CD4-positive, alpha-beta T cell (primary cell): Measurements from ENCODE around the gene ZNF827. TPM values are rescaled to one million over a fixed set of nuclear protein-coding genes. Genes with fewer than 3 reads are reported as not detected.

Experiments
- ATAC-seq: fragments of 200-7000 bp; cut with Tn5 transposase; one replicate; pipeline ENCODE4 v1.10.0; 2022; ENCODE audit warnings: mild to moderate bottlenecking; ENCODE audit not compliant: poor library complexity
- CTCF ChIA-PET: fragments of 350-600 bp; sonication (Branson Sonifier 250); formaldehyde crosslinking; loops from one replicate; lab custom pipeline; 2021; ENCODE audit warnings: antibody characterized with exemption, inconsistent platforms; lab: Charles Lee
- POLR2A ChIA-PET: fragments of 350-600 bp; sonication (Branson Sonifier 250); formaldehyde crosslinking; loops from one replicate; lab custom pipeline; 2021; ENCODE audit warnings: antibody characterized with exemption, inconsistent platforms; lab: Charles Lee
- DNase-seq, 14 experiments: peaks; one replicate each; pipeline ENCODE4 v3.0.0-alpha.2; 2013 to 2020; ENCODE audit warnings: mixed read lengths in 2 of 14
- H3K27ac ChIP-seq, 2 donors: one replicate each; pipeline versions ENCODE4 v1.5.1 to v1.7.0; 2013; ENCODE audit warnings: low read length in 2 of 2, low read depth in 1 of 2, mild to moderate bottlenecking in 1 of 2
- H3K27me3 ChIP-seq, 2 experiments: 1 replicate in 1 of 2; 2 replicates in 1 of 2; pipeline versions ENCODE4 v1.6.1 to v1.7.0; 2013; ENCODE audit warnings: low read length in 2 of 2, control low read depth in 1 of 2, mild to moderate bottlenecking in 1 of 2, moderate library complexity in 1 of 2; ENCODE audit not compliant: insufficient read depth in 2 of 2, control insufficient read depth in 1 of 2
- H3K36me3 ChIP-seq: one replicate; pipeline ENCODE4 v1.6.1; 2013; ENCODE audit warnings: low read length, control low read depth; ENCODE audit not compliant: insufficient read depth
- H3K4me1 ChIP-seq: one replicate; pipeline ENCODE4 v1.6.1; 2013; ENCODE audit warnings: low read length, control low read depth; ENCODE audit not compliant: insufficient read depth
- H3K4me3 ChIP-seq: one replicate; pipeline ENCODE4 v1.5.1; 2013; ENCODE audit warnings: mild to moderate bottlenecking, low read length, moderate library complexity
- H3K9me3 ChIP-seq, 2 experiments: 1 replicate in 1 of 2; 2 replicates in 1 of 2; pipeline versions ENCODE4 v1.6.1 to v1.7.0; 2013; ENCODE audit warnings: low read length in 2 of 2, mild to moderate bottlenecking in 2 of 2, control low read depth in 1 of 2, moderate library complexity in 1 of 2; ENCODE audit not compliant: control insufficient read depth in 1 of 2, insufficient read depth in 1 of 2
- H3K27ac Mint-ChIP-seq: one replicate; pipeline ENCODE4 v1.8.0; 2020; ENCODE audit warnings: mixed read lengths
- H3K27me3 Mint-ChIP-seq: one replicate; pipeline ENCODE4 v1.8.0; 2021; ENCODE audit warnings: mixed read lengths
- H3K36me3 Mint-ChIP-seq: one replicate; pipeline ENCODE4 v1.8.0; 2021; ENCODE audit warnings: low read depth, mixed read lengths
- H3K4me1 Mint-ChIP-seq: one replicate; pipeline ENCODE4 v1.8.0; 2021; ENCODE audit warnings: low read depth, mixed read lengths
- H3K4me3 Mint-ChIP-seq: one replicate; pipeline ENCODE4 v1.8.0; 2020; ENCODE audit warnings: mild to moderate bottlenecking, mixed read lengths
- H3K9me3 Mint-ChIP-seq: one replicate; pipeline ENCODE4 v1.8.0; 2020; ENCODE audit warnings: mixed read lengths
- CTCF ChIP-seq: fragments of 200-600 bp; IDR thresholded peaks from one replicate; pipeline ENCODE4 v1.8.0; 2022; ENCODE audit warnings: antibody characterized with exemption, mild to moderate bottlenecking
- intact Hi-C, 2 experiments: fragments of 100-400 bp; cut with DNase I in 1 of 2; cut with micrococcal nuclease in 1 of 2; formaldehyde crosslinking; loops; one replicate each; pipeline versions ENCODE4 v1.15.1 to v1.9.0; 2023 to 2025; cut with DNase I, micrococcal nuclease
- total RNA-seq, 174 experiments: library from RNA in 2 of 174; stranded (reverse) in 2 of 174; gene quantifications; one replicate each; pipeline ENCODE4 v1.2.3 and lab custom pipeline; 2021 to 2026

The ZNF827 gene
- total RNA-seq, 2 experiments from 2014 or later: 13.7 to 14.3 TPM

GRCh38 chr4:145719752-145720624, 218.6 kb downstream of the ZNF827 start:
- Mint-ChIP-seq H3K27me3 (peaks cover 29% of the 10 kb centered on the region), H3K4me3 (no peak overlapping the region), H3K9me3 (no peaks in the 10 kb centered on the region), H3K36me3 (no peaks in the 10 kb centered on the region), H3K27ac (no peak overlapping the region), H3K4me1 (peaks cover 6% of the 10 kb centered on the region)
- Histone ChIP-seq H3K27ac (no peak overlapping the region), H3K36me3 (no peaks in the 10 kb centered on the region), H3K4me3 (no peak overlapping the region), H3K4me1 (peaks cover 5% of the 10 kb centered on the region), H3K9me3 (no peaks in the 10 kb centered on the region), H3K27me3 (peaks cover 3 to 4% of the 10 kb centered on the region in 2 experiments)
- no peak for TF ChIP-seq CTCF
- DNase-seq: no peak
- POLR2A ChIA-PET: no interaction called here
- CTCF ChIA-PET: no interaction called here
- intact Hi-C loops: no loop called here
- no peak for ATAC-seq

GRCh38 chr4:145716661-145717200, 221.9 kb downstream of the ZNF827 start:
- Mint-ChIP-seq H3K4me3 (no peak overlapping the region), H3K9me3 (no peaks in the 10 kb centered on the region), H3K4me1 (peaks cover 6% of the 10 kb centered on the region), H3K27me3 (peaks cover 28% of the 10 kb centered on the region), H3K27ac (no peak overlapping the region), H3K36me3 (no peaks in the 10 kb centered on the region)
- no peak overlapping the region for H3K27ac ChIP-seq
- no peak for ATAC-seq
- TF ChIP-seq CTCF: no peak
- intact Hi-C loops: no loop called here
- ChIA-PET CTCF (no interaction called here), POLR2A (no interaction called here)
- no peak overlapping the region for H3K4me3 ChIP-seq
- no peak for DNase-seq
- no peaks in the 10 kb centered on the region for H3K36me3 ChIP-seq
- peaks cover 0 to 4% of the 10 kb centered on the region in 2 experiments for H3K9me3 ChIP-seq
- H3K4me1 ChIP-seq: peaks cover 5% of the 10 kb centered on the region
- H3K27me3 ChIP-seq: peaks cover 4 to 6% of the 10 kb centered on the region in 2 experiments

- no peaks in the 10 kb centered on the region for H3K36me3 ChIP-seq
- TF ChIP-seq CTCF: no peak
- intact Hi-C loops: no loop called here
- peaks cover 6% of the 10 kb centered on the region for H3K4me1 Mint-ChIP-seq
- no peak overlapping the region for H3K4me3 ChIP-seq
- DNase-seq (no peak), ATAC-seq (no peak)
- H3K27me3 Mint-ChIP-seq: peaks cover 24% of the 10 kb centered on the region
- H3K36me3 Mint-ChIP-seq: no peaks in the 10 kb centered on the region
- CTCF ChIA-PET: no interaction called here
- H3K27ac ChIP-seq: no peak overlapping the region
- no peak overlapping the region for H3K4me3 Mint-ChIP-seq
- POLR2A ChIA-PET: no interaction called here
- H3K9me3 ChIP-seq: peaks cover 0 to 10% of the 10 kb centered on the region in 2 experiments
- no peak overlapping the region for H3K27ac Mint-ChIP-seq
- peaks cover 3% of the 10 kb centered on the region for H3K9me3 Mint-ChIP-seq
- H3K4me1 ChIP-seq: peaks cover 5% of the 10 kb centered on the region
- H3K27me3 ChIP-seq: peaks cover 4 to 6% of the 10 kb centered on the region in 2 experiments
Observed at GRCh38 chr4:145716200-145716599, 222.4 kb downstream of the ZNF827 start.
